ENCODE measurements around the gene SH3RF3.
A peak's percentile ranks its signal among the peaks of the same experiment; 100 is the strongest.

DNA sequence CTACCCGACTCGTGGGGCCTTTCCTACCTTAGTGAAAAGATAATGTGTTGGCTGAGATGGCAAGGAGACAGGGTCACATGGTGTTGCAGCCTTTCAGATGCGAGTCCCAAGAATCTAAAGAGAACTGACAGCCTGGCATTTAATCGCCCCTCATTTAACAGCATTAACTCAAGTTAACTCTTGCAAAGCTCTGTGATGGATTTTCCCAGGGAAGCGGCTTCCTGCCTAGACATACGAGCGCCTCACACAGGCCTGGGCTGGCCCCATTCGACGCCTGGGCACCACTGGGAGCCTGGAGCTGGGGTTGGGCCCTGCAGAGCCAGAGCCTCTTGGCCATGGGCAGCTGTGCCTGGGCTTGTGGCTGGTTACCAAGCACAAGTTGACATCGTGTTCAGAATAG lies 344.0 kb downstream of the SH3RF3 start:
- TF ChIP-seq, protein P1, sequence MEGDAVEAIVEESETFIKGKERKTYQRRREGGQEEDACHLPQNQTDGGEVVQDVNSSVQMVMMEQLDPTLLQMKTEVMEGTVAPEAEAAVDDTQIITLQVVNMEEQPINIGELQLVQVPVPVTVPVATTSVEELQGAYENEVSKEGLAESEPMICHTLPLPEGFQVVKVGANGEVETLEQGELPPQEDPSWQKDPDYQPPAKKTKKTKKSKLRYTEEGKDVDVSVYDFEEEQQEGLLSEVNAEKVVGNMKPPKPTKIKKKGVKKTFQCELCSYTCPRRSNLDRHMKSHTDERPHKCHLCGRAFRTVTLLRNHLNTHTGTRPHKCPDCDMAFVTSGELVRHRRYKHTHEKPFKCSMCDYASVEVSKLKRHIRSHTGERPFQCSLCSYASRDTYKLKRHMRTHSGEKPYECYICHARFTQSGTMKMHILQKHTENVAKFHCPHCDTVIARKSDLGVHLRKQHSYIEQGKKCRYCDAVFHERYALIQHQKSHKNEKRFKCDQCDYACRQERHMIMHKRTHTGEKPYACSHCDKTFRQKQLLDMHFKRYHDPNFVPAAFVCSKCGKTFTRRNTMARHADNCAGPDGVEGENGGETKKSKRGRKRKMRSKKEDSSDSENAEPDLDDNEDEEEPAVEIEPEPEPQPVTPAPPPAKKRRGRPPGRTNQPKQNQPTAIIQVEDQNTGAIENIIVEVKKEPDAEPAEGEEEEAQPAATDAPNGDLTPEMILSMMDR (optimal IDR thresholded peaks at IDR 0.05 in 1 of 3, IDR thresholded peaks at IDR 0.05 in 1 of 3, conservative IDR thresholded peaks at IDR 0.05 in 1 of 3; ENCODE audit: extremely low read depth in 1 of 3, insufficient read depth in 2 of 3, low read length in 3 of 3) = peak in 2 of 3 experiments; percentile 21 to 34
- no peak for TF ChIP-seq EZH2 (IDR thresholded peaks at IDR 0.05; ENCODE audit: low read length)

Data from keratinocyte (primary cell).